GM12878 (cell line): Measurements from ENCODE around the gene ZBTB18. TPM values are rescaled to one million over a fixed set of nuclear protein-coding genes. Genes with fewer than 3 reads are reported as not detected.

Experiments
- BACH1 ChIP-seq: fragments of 450-650 bp; IDR thresholded peaks from 2 replicates; pipeline ENCODE4 v1.6.1; 2017; ENCODE audit warnings: mild to moderate bottlenecking, borderline replicate concordance
- BCL11A ChIP-seq: IDR thresholded peaks from 2 replicates; pipeline ENCODE4 v1.6.1; 2011; ENCODE audit warnings: low read depth, low read length
- CBX5 ChIP-seq: sonication (generic); IDR thresholded peaks from 2 replicates; pipeline ENCODE4 v1.6.1; 2016; ENCODE audit warnings: low read depth, moderate library complexity, mild to moderate bottlenecking, inconsistent platforms
- CEBPB ChIP-seq, 2 experiments: fragments of 150-350 bp in 1 of 2; IDR thresholded peaks; 2 replicates each; pipeline ENCODE4 v1.6.1; 2012 to 2014; ENCODE audit warnings: low read depth in 2 of 2, low read length in 2 of 2, borderline replicate concordance in 1 of 2, inconsistent platforms in 1 of 2
- FOXK2 ChIP-seq: fragments of 450-650 bp; IDR thresholded peaks from 2 replicates; pipeline ENCODE4 v1.6.1; 2017; ENCODE audit warnings: mild to moderate bottlenecking, moderate library complexity
- GATAD2B ChIP-seq: fragments of 450-650 bp; conservative IDR thresholded peaks from 2 replicates; pipeline ENCODE4 v1.6.1; 2017; ENCODE audit warnings: low read depth, mild to moderate bottlenecking, moderate library complexity
- IKZF1 ChIP-seq: fragments of 450-650 bp; conservative IDR thresholded peaks from 2 replicates; pipeline ENCODE4 v1.6.1; 2017; ENCODE audit warnings: antibody characterized with exemption, mild to moderate bottlenecking
- JUNB ChIP-seq: IDR thresholded peaks from 2 replicates; pipeline ENCODE4 v1.6.1; 2016; ENCODE audit warnings: antibody characterized with exemption, mild to moderate bottlenecking
- LARP7 ChIP-seq: fragments of 450-650 bp; IDR thresholded peaks from 2 replicates; pipeline ENCODE4 v1.6.1; 2017; ENCODE audit warnings: mild to moderate bottlenecking
- NRF1 ChIP-seq: conservative IDR thresholded peaks from 2 replicates; pipeline ENCODE4 v1.6.1; 2011; ENCODE audit warnings: mild to moderate bottlenecking, low read depth, low read length, improper control_type of control experiment
- SIX5 ChIP-seq: IDR thresholded peaks from 2 replicates; pipeline ENCODE4 v1.6.1; 2011; ENCODE audit warnings: mild to moderate bottlenecking, low read depth, low read length, moderate library complexity; ENCODE audit not compliant: severe bottlenecking
- SRF ChIP-seq, 2 experiments: IDR thresholded peaks; 2 replicates each; pipeline ENCODE4 v1.6.1; 2011; ENCODE audit warnings: low read depth in 2 of 2, low read length in 2 of 2, mild to moderate bottlenecking in 1 of 2, moderate library complexity in 1 of 2
- STAT3 ChIP-seq: IDR thresholded peaks from 2 replicates; pipeline ENCODE4 v1.6.1; 2011; ENCODE audit warnings: low read depth, low read length, improper control_type of control experiment
- SUZ12 ChIP-seq: fragments of 200-600 bp; sonication (generic); IDR thresholded peaks from one replicate; pipeline ENCODE4 v1.6.1; 2018; ENCODE audit warnings: antibody characterized with exemption, mild to moderate bottlenecking; ENCODE audit not compliant: unreplicated experiment
- YBX1 ChIP-seq: fragments of 450-650 bp; IDR thresholded peaks from 2 replicates; pipeline ENCODE4 v1.6.1; 2016; ENCODE audit warnings: antibody characterized with exemption
- ZNF207 ChIP-seq: fragments of 450-650 bp; IDR thresholded peaks from 2 replicates; pipeline ENCODE4 v1.6.1; 2014; ENCODE audit warnings: antibody characterized with exemption, mild to moderate bottlenecking, borderline replicate concordance
- ZNF384 ChIP-seq: IDR thresholded peaks from 2 replicates; pipeline ENCODE4 v1.6.1; 2012; ENCODE audit warnings: low read depth, mild to moderate bottlenecking, low read length, improper control_type of control experiment, borderline replicate concordance
- ZSCAN29 ChIP-seq: fragments of 450-650 bp; IDR thresholded peaks from 2 replicates; pipeline ENCODE4 v1.6.1; 2017; ENCODE audit warnings: mild to moderate bottlenecking, moderate library complexity
- polyA plus RNA-seq, 11 experiments: library from polyadenylated mRNA; depleted of rRNA in 4 of 11; unstranded in 6 of 11; stranded (reverse) in 5 of 11; fragments of >200 nt; fragmentation: Nextera tagmentation in 4 of 11; fragmentation: Illumina TruSeq in 1 of 11; extraction: Ambion mirVana in 4 of 11; extraction: Trizol in 1 of 11; gene quantifications; 1 replicate in 1 of 11; 2 replicates in 10 of 11; pipeline versions ENCODE4 v1.2.1 to v1.2.3, GENCODE V29; 2011 to 2016; ENCODE audit warnings: inconsistent platforms in 2 of 11, missing spikeins in 2 of 11, low read depth in 1 of 11
- total RNA-seq, 4 experiments: library from RNA; depleted of rRNA in 3 of 4; stranded (reverse); fragments of >200 nt in 3 of 4; fragmentation: Illumina TruSeq in 1 of 4; extraction: Trizol in 1 of 4; gene quantifications; 2 replicates each; pipeline versions ENCODE4 v1.2.1 to v1.2.3, GENCODE V29; 2013 to 2021
- TF ChIP-seq, protein P1 (sequence below): fragments of 450-650 bp; IDR thresholded peaks from 2 replicates; pipeline ENCODE4 v1.6.1; 2016; ENCODE audit warnings: mild to moderate bottlenecking
- TF ChIP-seq, protein P2 (sequence below): fragments of 450-650 bp; formaldehyde crosslinking; IDR thresholded peaks from 2 replicates; pipeline ENCODE4 v1.4.0; 2022; ENCODE audit warnings: mild to moderate bottlenecking, moderate library complexity
- TF ChIP-seq, protein P3 (sequence below): fragments of 450-650 bp; formaldehyde crosslinking; IDR thresholded peaks from 2 replicates; pipeline ENCODE4 v1.5.0; 2022; ENCODE audit warnings: mild to moderate bottlenecking, missing genetic modification characterization
- TF ChIP-seq, protein P4 (sequence below): fragments of 450-650 bp; IDR thresholded peaks from 2 replicates; pipeline ENCODE4 v1.6.1; 2016; ENCODE audit warnings: mild to moderate bottlenecking

Gene ZBTB18
- total and polyA plus RNA-seq, 10 of the 15 experiments (the other 5 are each of a cell fraction or from before 2014, with no cell fraction given) = 0.27 to 8.6 (median 6.1) TPM

DNA sequence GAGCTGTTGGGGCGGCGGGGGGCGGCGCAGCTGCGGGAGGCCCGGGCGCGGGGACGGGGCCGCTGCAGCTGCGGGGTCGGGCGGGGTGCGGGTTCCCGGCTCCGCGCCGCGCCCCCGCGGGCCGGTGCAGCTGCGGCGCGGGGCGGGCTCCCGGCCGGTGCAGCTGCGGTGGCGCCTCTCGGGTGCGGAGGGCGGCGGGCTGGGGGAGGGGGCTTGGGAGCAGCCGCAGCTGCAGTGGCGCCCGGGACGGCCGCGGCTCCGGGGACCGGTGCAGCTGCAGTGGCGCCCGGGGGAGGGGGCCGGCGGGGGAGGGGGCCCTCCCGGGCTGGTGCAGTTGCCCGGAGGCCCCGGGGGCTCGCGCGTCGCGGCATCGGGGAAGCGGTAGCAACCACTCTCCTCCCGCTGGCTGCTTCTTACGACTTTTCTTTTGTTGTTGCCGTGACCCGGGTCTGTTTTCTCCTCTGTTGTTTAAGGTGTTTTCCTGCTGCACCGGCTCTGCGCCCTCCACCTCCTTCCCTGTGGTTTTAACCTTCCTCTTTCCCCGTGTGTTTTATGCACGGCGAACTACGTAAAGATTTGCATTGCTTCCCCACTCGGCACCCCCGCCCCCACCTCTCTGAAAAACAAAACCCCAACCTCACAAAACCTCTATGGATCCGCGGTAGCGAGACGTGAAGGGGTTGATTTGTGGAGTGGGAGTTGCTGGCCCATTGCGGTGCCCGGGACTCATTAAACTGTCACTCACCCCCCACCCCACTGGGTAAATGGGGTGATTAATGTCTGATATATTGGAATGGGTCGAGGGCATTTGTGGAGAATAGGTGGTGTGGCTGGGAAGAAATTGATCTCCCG is 1.7 kb upstream of the ZBTB18 start (continued):
- no peak for TF ChIP-seq BACH1
- peak; percentile 28; the same call in 1 of the 2 replicates for TF ChIP-seq IKZF1
- no peak for TF ChIP-seq SIX5
- TF ChIP-seq NRF1 = no peak
- no peak for TF ChIP-seq ZNF207
- no peak for TF ChIP-seq SUZ12
- no peak for TF ChIP-seq STAT3
- TF ChIP-seq, protein P1, sequence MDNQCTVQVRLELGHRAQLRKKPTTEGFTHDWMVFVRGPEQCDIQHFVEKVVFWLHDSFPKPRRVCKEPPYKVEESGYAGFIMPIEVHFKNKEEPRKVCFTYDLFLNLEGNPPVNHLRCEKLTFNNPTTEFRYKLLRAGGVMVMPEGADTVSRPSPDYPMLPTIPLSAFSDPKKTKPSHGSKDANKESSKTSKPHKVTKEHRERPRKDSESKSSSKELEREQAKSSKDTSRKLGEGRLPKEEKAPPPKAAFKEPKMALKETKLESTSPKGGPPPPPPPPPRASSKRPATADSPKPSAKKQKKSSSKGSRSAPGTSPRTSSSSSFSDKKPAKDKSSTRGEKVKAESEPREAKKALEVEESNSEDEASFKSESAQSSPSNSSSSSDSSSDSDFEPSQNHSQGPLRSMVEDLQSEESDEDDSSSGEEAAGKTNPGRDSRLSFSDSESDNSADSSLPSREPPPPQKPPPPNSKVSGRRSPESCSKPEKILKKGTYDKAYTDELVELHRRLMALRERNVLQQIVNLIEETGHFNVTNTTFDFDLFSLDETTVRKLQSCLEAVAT = 0 out of 2 replicates have a peak, but pooled peaks have one; percentile 28
- TF ChIP-seq JUNB = no peak
- no peak for TF ChIP-seq LARP7
- TF ChIP-seq, protein P2, sequence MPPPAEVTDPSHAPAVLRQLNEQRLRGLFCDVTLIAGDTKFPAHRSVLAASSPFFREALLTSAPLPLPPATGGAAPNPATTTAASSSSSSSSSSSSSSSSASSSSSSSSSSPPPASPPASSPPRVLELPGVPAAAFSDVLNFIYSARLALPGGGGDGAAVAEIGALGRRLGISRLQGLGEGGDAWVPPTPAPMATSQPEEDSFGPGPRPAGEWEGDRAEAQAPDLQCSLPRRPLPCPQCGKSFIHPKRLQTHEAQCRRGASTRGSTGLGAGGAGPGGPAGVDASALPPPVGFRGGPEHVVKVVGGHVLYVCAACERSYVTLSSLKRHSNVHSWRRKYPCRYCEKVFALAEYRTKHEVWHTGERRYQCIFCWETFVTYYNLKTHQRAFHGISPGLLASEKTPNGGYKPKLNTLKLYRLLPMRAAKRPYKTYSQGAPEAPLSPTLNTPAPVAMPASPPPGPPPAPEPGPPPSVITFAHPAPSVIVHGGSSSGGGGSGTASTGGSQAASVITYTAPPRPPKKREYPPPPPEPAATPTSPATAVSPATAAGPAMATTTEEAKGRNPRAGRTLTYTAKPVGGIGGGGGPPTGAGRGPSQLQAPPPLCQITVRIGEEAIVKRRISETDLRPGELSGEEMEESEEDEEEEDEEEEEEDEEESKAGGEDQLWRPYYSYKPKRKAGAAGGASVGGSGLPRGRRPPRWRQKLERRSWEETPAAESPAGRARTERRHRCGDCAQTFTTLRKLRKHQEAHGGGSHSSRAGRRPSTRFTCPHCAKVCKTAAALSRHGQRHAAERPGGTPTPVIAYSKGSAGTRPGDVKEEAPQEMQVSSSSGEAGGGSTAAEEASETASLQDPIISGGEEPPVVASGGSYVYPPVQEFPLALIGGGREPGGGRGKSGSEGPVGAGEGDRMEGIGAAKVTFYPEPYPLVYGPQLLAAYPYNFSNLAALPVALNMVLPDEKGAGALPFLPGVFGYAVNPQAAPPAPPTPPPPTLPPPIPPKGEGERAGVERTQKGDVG (CRISPR knock-in tag) = no peak
- no peak for TF ChIP-seq SRF (IDR thresholded peaks at IDR 0.05; ENCODE audit: low read depth in 2 of 2, low read length in 2 of 2)
- TF ChIP-seq ZNF384 = peak; percentile 27; the same call in 1 of the 2 replicates
- 0 out of 2 replicates have a peak, but pooled peaks have one; percentile 39 for TF ChIP-seq GATAD2B
- TF ChIP-seq YBX1 = no peak
- TF ChIP-seq, protein P3, sequence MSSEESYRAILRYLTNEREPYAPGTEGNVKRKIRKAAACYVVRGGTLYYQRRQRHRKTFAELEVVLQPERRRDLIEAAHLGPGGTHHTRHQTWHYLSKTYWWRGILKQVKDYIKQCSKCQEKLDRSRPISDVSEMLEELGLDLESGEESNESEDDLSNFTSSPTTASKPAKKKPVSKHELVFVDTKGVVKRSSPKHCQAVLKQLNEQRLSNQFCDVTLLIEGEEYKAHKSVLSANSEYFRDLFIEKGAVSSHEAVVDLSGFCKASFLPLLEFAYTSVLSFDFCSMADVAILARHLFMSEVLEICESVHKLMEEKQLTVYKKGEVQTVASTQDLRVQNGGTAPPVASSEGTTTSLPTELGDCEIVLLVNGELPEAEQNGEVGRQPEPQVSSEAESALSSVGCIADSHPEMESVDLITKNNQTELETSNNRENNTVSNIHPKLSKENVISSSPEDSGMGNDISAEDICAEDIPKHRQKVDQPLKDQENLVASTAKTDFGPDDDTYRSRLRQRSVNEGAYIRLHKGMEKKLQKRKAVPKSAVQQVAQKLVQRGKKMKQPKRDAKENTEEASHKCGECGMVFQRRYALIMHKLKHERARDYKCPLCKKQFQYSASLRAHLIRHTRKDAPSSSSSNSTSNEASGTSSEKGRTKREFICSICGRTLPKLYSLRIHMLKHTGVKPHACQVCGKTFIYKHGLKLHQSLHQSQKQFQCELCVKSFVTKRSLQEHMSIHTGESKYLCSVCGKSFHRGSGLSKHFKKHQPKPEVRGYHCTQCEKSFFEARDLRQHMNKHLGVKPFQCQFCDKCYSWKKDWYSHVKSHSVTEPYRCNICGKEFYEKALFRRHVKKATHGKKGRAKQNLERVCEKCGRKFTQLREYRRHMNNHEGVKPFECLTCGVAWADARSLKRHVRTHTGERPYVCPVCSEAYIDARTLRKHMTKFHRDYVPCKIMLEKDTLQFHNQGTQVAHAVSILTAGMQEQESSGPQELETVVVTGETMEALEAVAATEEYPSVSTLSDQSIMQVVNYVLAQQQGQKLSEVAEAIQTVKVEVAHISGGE (CRISPR knock-in tag) = no peak
- TF ChIP-seq FOXK2 = no peak
- TF ChIP-seq CEBPB (IDR thresholded peaks at IDR 0.05; ENCODE audit: borderline replicate concordance in 1 of 2, low read depth in 2 of 2, low read length in 2 of 2) = no peak
- no peak for TF ChIP-seq BCL11A
- no peak for TF ChIP-seq CBX5
- TF ChIP-seq, protein P4, sequence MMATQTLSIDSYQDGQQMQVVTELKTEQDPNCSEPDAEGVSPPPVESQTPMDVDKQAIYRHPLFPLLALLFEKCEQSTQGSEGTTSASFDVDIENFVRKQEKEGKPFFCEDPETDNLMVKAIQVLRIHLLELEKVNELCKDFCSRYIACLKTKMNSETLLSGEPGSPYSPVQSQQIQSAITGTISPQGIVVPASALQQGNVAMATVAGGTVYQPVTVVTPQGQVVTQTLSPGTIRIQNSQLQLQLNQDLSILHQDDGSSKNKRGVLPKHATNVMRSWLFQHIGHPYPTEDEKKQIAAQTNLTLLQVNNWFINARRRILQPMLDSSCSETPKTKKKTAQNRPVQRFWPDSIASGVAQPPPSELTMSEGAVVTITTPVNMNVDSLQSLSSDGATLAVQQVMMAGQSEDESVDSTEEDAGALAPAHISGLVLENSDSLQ = peak; percentile 75
- no peak for TF ChIP-seq ZSCAN29
